ENCODE results near the gene UBE3C. TPM values are rescaled to one million over a fixed set of nuclear protein-coding genes. Genes with fewer than 3 reads are reported as not detected.
A peak's percentile ranks its signal among the peaks of the same experiment; 100 is the strongest.

The UBE3C gene
- total and polyA plus RNA-seq, 2 of the 13 experiments (the other 11 are each of a cell fraction or from before 2014, with no cell fraction given) = 27.0 to 48.2 TPM

DNA sequence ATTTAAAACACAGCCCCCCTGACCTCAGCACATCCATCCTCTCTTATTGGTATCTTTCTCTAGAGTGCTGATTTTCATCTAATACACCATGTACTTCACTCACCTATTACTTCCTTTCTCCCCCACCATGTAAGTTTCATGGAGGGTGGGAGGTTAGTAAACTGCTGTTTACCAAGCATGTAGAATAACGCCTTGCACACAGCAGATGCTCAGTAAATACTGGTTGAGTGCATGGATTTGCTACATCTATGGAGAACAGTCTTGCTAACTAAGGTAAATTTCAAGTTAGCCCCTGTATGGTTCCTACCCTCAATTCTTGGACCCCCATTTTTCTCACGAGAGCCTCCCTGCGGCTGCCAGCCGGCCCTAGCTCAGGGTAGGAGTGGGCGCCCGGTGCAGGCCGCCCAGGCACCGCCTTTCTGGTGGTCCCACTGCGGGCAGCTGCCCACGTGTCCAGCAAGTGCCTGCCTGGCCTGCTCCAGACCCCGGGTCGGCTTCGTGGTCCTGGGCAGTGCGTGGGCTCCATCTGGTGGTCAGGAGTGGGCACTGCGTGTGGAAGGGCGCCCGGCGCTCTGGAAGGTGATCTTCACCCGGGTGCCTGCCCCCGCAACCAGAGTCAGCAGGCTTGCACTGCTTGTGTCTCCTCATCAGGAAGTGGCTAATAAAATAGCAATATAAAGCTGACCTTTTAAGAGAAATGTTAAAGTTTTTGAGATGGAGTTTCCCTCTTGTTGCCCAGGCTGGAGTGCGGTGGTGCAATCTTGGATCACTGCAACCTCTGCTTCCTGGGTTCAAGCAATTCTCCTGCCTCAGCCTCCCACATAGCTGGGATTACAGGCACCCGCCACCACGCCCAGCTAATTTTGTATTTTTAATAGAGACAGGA, 134.7 kb downstream of the UBE3C start (continued):
- TF ChIP-seq, protein P1, sequence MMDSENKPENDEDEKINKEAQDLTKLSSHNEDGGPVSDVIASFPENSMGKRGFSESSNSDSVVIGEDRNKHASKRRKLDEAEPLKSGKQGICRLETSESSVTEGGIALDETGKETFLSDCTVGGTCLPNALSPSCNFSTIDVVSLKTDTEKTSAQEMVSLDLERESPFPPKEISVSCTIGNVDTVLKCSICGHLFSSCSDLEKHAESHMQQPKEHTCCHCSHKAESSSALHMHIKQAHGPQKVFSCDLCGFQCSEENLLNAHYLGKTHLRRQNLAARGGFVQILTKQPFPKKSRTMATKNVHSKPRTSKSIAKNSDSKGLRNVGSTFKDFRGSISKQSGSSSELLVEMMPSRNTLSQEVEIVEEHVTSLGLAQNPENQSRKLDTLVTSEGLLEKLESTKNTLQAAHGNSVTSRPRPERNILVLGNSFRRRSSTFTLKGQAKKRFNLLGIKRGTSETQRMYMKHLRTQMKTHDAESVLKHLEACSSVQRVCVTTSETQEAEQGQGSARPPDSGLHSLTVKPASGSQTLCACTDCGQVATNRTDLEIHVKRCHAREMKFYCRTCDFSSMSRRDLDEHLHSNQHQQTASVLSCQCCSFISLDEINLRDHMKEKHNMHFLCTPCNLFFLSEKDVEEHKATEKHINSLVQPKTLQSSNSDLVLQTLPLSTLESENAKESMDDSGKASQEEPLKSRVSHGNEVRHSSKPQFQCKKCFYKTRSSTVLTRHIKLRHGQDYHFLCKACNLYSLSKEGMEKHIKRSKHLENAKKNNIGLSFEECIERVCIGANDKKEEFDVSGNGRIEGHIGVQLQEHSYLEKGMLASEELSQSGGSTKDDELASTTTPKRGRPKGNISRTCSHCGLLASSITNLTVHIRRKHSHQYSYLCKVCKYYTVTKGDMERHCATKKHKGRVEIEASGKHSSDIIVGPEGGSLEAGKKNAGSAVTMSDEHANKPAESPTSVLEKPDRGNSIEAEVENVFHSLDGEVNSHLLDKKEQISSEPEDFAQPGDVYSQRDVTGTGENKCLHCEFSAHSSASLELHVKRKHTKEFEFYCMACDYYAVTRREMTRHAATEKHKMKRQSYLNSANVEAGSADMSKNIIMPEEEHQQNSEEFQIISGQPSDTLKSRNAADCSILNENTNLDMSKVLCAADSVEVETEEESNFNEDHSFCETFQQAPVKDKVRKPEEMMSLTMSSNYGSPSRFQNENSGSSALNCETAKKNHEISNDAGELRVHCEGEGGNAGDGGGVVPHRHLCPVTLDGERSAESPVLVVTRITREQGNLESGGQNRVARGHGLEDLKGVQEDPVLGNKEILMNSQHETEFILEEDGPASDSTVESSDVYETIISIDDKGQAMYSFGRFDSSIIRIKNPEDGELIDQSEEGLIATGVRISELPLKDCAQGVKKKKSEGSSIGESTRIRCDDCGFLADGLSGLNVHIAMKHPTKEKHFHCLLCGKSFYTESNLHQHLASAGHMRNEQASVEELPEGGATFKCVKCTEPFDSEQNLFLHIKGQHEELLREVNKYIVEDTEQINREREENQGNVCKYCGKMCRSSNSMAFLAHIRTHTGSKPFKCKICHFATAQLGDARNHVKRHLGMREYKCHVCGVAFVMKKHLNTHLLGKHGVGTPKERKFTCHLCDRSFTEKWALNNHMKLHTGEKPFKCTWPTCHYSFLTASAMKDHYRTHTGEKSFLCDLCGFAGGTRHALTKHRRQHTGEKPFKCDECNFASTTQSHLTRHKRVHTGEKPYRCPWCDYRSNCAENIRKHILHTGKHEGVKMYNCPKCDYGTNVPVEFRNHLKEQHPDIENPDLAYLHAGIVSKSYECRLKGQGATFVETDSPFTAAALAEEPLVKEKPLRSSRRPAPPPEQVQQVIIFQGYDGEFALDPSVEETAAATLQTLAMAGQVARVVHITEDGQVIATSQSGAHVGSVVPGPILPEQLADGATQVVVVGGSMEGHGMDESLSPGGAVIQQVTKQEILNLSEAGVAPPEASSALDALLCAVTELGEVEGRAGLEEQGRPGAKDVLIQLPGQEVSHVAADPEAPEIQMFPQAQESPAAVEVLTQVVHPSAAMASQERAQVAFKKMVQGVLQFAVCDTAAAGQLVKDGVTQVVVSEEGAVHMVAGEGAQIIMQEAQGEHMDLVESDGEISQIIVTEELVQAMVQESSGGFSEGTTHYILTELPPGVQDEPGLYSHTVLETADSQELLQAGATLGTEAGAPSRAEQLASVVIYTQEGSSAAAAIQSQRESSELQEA (CRISPR knock-in tag; IDR thresholded peaks at IDR 0.05; ENCODE audit: not compliant biosample characterization) = no peak
- TF ChIP-seq, protein P2, sequence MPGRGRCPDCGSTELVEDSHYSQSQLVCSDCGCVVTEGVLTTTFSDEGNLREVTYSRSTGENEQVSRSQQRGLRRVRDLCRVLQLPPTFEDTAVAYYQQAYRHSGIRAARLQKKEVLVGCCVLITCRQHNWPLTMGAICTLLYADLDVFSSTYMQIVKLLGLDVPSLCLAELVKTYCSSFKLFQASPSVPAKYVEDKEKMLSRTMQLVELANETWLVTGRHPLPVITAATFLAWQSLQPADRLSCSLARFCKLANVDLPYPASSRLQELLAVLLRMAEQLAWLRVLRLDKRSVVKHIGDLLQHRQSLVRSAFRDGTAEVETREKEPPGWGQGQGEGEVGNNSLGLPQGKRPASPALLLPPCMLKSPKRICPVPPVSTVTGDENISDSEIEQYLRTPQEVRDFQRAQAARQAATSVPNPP (CRISPR knock-in tag; IDR thresholded peaks at IDR 0.05) = no peak
- TF ChIP-seq HOXA5 (CRISPR knock-in tag; IDR thresholded peaks at IDR 0.05) (0 out of 2 replicates have a peak, but pooled peaks have one; percentile 68), THYN1 (CRISPR knock-in tag; IDR thresholded peaks at IDR 0.05; ENCODE audit: borderline replicate concordance, low read depth) (no peak), ZNF10 (CRISPR knock-in tag; IDR thresholded peaks at IDR 0.05; ENCODE audit: borderline replicate concordance, low read depth) (no peak), ZNF30 (CRISPR knock-in tag; IDR thresholded peaks at IDR 0.05) (no peak), ZNF615 (CRISPR knock-in tag; IDR thresholded peaks at IDR 0.05; ENCODE audit: borderline replicate concordance) (no peak), RFXANK (CRISPR knock-in tag; IDR thresholded peaks at IDR 0.05) (no peak), ZNF547 (CRISPR knock-in tag; IDR thresholded peaks at IDR 0.05) (0 out of 2 replicates have a peak, but pooled peaks have one; percentile 40)
- TF ChIP-seq, protein P3, sequence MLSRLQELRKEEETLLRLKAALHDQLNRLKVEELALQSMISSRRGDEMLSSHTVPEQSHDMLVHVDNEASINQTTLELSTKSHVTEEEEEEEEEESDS (CRISPR knock-in tag; IDR thresholded peaks at IDR 0.05; ENCODE audit: borderline replicate concordance) = no peak
- TF ChIP-seq, protein P4, sequence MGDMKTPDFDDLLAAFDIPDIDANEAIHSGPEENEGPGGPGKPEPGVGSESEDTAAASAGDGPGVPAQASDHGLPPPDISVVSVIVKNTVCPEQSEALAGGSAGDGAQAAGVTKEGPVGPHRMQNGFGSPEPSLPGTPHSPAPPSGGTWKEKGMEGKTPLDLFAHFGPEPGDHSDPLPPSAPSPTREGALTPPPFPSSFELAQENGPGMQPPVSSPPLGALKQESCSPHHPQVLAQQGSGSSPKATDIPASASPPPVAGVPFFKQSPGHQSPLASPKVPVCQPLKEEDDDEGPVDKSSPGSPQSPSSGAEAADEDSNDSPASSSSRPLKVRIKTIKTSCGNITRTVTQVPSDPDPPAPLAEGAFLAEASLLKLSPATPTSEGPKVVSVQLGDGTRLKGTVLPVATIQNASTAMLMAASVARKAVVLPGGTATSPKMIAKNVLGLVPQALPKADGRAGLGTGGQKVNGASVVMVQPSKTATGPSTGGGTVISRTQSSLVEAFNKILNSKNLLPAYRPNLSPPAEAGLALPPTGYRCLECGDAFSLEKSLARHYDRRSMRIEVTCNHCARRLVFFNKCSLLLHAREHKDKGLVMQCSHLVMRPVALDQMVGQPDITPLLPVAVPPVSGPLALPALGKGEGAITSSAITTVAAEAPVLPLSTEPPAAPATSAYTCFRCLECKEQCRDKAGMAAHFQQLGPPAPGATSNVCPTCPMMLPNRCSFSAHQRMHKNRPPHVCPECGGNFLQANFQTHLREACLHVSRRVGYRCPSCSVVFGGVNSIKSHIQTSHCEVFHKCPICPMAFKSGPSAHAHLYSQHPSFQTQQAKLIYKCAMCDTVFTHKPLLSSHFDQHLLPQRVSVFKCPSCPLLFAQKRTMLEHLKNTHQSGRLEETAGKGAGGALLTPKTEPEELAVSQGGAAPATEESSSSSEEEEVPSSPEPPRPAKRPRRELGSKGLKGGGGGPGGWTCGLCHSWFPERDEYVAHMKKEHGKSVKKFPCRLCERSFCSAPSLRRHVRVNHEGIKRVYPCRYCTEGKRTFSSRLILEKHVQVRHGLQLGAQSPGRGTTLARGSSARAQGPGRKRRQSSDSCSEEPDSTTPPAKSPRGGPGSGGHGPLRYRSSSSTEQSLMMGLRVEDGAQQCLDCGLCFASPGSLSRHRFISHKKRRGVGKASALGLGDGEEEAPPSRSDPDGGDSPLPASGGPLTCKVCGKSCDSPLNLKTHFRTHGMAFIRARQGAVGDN (CRISPR knock-in tag; IDR thresholded peaks at IDR 0.05) = peak; percentile 95
- TF ChIP-seq, protein P5, sequence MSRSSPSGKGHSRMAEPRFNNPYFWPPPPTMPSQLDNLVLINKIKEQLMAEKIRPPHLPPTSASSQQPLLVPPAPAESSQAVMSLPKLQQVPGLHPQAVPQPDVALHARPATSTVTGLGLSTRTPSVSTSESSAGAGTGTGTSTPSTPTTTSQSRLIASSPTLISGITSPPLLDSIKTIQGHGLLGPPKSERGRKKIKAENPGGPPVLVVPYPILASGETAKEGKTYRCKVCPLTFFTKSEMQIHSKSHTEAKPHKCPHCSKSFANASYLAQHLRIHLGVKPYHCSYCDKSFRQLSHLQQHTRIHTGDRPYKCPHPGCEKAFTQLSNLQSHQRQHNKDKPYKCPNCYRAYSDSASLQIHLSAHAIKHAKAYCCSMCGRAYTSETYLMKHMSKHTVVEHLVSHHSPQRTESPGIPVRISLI (CRISPR knock-in tag; IDR thresholded peaks at IDR 0.05; ENCODE audit: borderline replicate concordance) = 0 out of 2 replicates have a peak, but pooled peaks have one; percentile 23

Data from HepG2 (cell line).